ENCODE data around the gene RECQL5. TPM values are rescaled to one million over a fixed set of nuclear protein-coding genes. Genes with fewer than 3 reads are reported as not detected.

RECQL5 gene
- total RNA-seq, 6 experiments from 2014 or later, result 13.5 to 24.8 (median 18.4) TPM

GRCh38 chr17:75642182-75642783 is 24.7 kb downstream of the RECQL5 start:
- Histone ChIP-seq H3K4me1 (peaks cover 0 to 15% (median 6%) of the 10 kb centered on the region in 4 donors), H3K4me3 (no peak overlapping the region)
- intact Hi-C loops (cut with DNase I), result no loop called here

GRCh38 chr17:75641343-75641742 is 25.6 kb downstream of the RECQL5 start:
- DNase-seq, result no peak

More at GRCh38 chr17:75642182-75642783, 24.7 kb downstream of the RECQL5 start:
- Histone ChIP-seq H3K27me3 (no peaks in the 10 kb centered on the region), H3K9me3 (no peaks in the 10 kb centered on the region), H3K27ac (no peak overlapping the region), H3K36me3 (no peaks in the 10 kb centered on the region)
- TF ChIP-seq CTCF (IDR thresholded peaks at IDR 0.05), result no peak
- TF ChIP-seq POLR2A (IDR thresholded peaks at IDR 0.05), result no peak
- DNase-seq (no peak), ATAC-seq (no peak)
- 85% methylated on average over 7 of the region's 7 CpGs for WGBS (ENCODE audit: insufficient coverage, low coverage, low lambda C conversion rate, missing lambda C conversion rate)

DNA sequence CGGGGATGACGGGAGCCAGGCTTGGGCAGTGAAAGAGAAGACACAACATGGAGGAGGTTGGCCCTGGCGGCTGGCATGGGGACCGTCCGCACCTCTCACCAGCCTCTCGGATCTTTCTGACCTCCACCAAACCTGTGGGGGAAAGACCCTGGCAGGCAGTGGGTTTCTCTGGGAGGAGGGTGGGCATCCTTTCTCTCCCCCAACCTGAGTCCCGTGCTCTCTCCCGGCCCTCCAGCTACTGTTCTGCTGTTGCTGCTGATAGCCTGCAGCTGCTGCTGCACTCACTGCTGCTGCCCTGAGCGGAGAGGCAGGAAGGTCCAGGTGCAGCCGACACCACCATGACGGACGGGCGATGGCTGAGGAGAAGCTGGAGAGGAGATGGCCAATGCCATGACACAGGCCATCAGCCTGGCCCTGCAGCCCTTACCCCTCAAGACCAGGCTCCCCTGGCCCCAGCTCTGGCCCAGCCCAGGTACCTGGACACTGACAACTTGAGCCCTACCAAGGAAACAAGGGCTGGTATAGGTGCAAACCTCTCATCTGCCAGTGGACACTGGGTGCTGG is 26.3 kb downstream of the RECQL5 start:
- WGBS (ENCODE audit: insufficient coverage, low coverage, low lambda C conversion rate, missing lambda C conversion rate), result 86% methylated on average over 5 of the region's 13 CpGs
- H3K4me3 ChIP-seq, result no peak overlapping the region
- no peaks in the 10 kb centered on the region for H3K36me3 ChIP-seq
- no peaks in the 10 kb centered on the region for H3K27me3 ChIP-seq
- H3K9me3 ChIP-seq, result no peaks in the 10 kb centered on the region
- peaks cover 0 to 4% (median 2%) of the 10 kb centered on the region in 4 donors for H3K4me1 ChIP-seq
- intact Hi-C loops (cut with DNase I), result no loop called here
- no peak for TF ChIP-seq POLR2A (IDR thresholded peaks at IDR 0.05)
- TF ChIP-seq CTCF (IDR thresholded peaks at IDR 0.05), result no peak
- DNase-seq (no peak), ATAC-seq (no peak)
- no peak overlapping the region for H3K27ac ChIP-seq

More at GRCh38 chr17:75641343-75641742, 25.6 kb downstream of the RECQL5 start:
- no peak for ATAC-seq
- Histone ChIP-seq H3K4me1 (peaks cover 0 to 8% (median 4%) of the 10 kb centered on the region in 4 donors), H3K4me3 (no peak overlapping the region), H3K9me3 (no peaks in the 10 kb centered on the region), H3K27me3 (no peaks in the 10 kb centered on the region), H3K36me3 (no peaks in the 10 kb centered on the region), H3K27ac (no peak overlapping the region)
- intact Hi-C loops (cut with DNase I), result no loop called here
- 92% methylated on average over 4 of the region's 9 CpGs for WGBS (ENCODE audit: insufficient coverage, low coverage, low lambda C conversion rate, missing lambda C conversion rate)
- TF ChIP-seq POLR2A (IDR thresholded peaks at IDR 0.05), result no peak
- no peak for TF ChIP-seq CTCF (IDR thresholded peaks at IDR 0.05)

DNA sequence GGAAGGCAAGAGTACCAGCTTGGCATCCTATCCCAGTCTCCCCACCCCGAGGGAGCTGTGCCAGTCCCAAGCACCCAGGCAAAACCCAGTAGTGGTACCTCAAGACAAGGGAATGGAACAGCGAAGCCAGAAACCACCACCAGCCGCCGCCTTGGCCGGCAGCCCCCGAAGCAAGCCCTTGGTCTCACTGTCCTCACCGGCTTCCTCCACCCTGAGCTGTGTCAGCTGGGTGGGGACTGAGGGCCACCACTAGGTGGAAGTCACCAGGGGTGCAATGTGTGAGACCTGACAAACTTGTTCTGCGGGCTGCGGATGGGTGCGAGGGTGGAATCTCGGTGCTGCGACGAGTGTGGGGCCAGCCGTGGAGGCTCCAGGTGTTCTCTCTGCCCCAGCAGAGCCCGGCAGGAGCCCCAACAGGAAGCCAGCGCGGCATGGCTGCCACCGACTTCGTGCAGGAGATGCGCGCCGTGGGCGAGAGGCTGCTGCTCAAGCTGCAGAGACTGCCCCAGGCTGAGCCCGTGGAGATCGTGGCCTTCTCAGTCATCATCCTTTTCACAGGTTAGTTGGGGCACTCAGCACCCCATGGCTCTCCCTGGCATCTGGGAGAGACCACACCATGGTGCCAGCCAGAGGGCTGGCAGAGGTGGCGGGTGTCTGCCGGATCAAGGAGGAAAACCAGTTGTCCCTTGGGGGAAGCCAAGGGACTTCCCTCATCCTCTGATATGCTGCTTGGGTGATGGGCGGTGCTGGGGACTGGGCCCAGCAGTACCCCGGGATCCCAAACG is 27.0 kb downstream of the RECQL5 start:
- intact Hi-C loops (cut with DNase I), result no loop called here
- peak in 1 of 4 donors; percentile 13 for ATAC-seq

More for the DNA sequence above, 27.0 kb downstream of the RECQL5 start:
- H3K4me3 ChIP-seq, result no peak overlapping the region
- no peaks in the 10 kb centered on the region for H3K27me3 ChIP-seq
- H3K27ac ChIP-seq, result no peak overlapping the region
- no peaks in the 10 kb centered on the region for H3K9me3 ChIP-seq
- H3K4me1 ChIP-seq, result no peaks in the 10 kb centered on the region
- WGBS (ENCODE audit: insufficient coverage, low coverage, low lambda C conversion rate, missing lambda C conversion rate), result 85% methylated on average over 4 of the region's 30 CpGs
- TF ChIP-seq CTCF (IDR thresholded peaks at IDR 0.05) (no peak), POLR2A (IDR thresholded peaks at IDR 0.05) (no peak)
- peak in 1 of 3 donors; percentile 19 for DNase-seq
- no peaks in the 10 kb centered on the region for H3K36me3 ChIP-seq
